H1 (cell line): ENCODE data around the gene APOBEC2. TPM values are rescaled to one million over a fixed set of nuclear protein-coding genes. Genes with fewer than 3 reads are reported as not detected.

ENCODE experiments used
- CTCF ChIA-PET: fragments of 300-600 bp; sonication (Branson Sonifier 250); formaldehyde crosslinking; loops from one replicate; lab custom pipeline; 2021; ENCODE audit not compliant: partially characterized antibody; lab: Charles Lee
- POLR2A ChIA-PET: fragments of 300-600 bp; sonication (Branson Sonifier 250); formaldehyde crosslinking; loops from one replicate; lab custom pipeline; 2021; ENCODE audit warnings: inconsistent platforms; ENCODE audit not compliant: partially characterized antibody; lab: Charles Lee
- DNase-seq, 2 experiments: peaks; one replicate each; pipeline versions ENCODE4 v3.0.0 to v3.0.0-alpha.2; 2010 to 2022; ENCODE audit warnings: low spot score in 2 of 2, low read depth in 1 of 2, mixed read lengths in 1 of 2
- FAIRE-seq: peaks from 2 replicates; lab custom pipeline; 2011; peaks lifted over from hg19 to GRCh38; lab: Jason Lieb, UNC
- H2AFZ ChIP-seq: 2 replicates; pipeline ENCODE4 v1.8.1; 2012; ENCODE audit warnings: low read length, inconsistent platforms
- H2AK5ac ChIP-seq: 2 replicates; pipeline ENCODE4 v1.6.1; 2013; ENCODE audit warnings: low read depth, low read length
- H2BK120ac ChIP-seq: replicated peaks from 2 replicates; pipeline ENCODE3; 2013; ENCODE audit warnings: low read depth, low read length, inconsistent platforms
- H2BK12ac ChIP-seq: 2 replicates; pipeline ENCODE4 v1.6.1; 2013; ENCODE audit warnings: low read depth, low read length
- H2BK15ac ChIP-seq: 2 replicates; pipeline ENCODE4 v1.6.1; 2013; ENCODE audit warnings: low read length
- H2BK20ac ChIP-seq: 2 replicates; pipeline ENCODE4 v1.6.1; 2013; ENCODE audit warnings: low read length
- H2BK5ac ChIP-seq: 2 replicates; pipeline ENCODE4 v1.6.1; 2013; ENCODE audit warnings: low read depth, low read length
- H3K14ac ChIP-seq: 2 replicates; pipeline ENCODE4 v1.6.1; 2013; ENCODE audit warnings: inconsistent platforms; ENCODE audit not compliant: insufficient read length
- H3K18ac ChIP-seq: 2 replicates; pipeline ENCODE4 v1.6.1; 2013; ENCODE audit warnings: low read length; ENCODE audit errors: extremely low read depth
- H3K23ac ChIP-seq: 2 replicates; pipeline ENCODE4 v1.6.1; 2013; ENCODE audit warnings: inconsistent platforms; ENCODE audit not compliant: insufficient read length
- H3K23me2 ChIP-seq: 2 replicates; pipeline ENCODE4 v1.6.1; 2013; ENCODE audit warnings: low read depth, low read length
- H3K27ac ChIP-seq: 2 replicates; pipeline ENCODE4 v1.6.1; 2011; ENCODE audit warnings: low read depth, low read length, inconsistent platforms
- H3K27me3 ChIP-seq, 4 experiments: replicated peaks in 1 of 4; 1 replicate in 1 of 4; 2 replicates in 3 of 4; pipeline versions ENCODE4 v1.6.1 to v1.8.1; 2011 to 2013; ENCODE audit warnings: low read length in 3 of 4, mild to moderate bottlenecking in 3 of 4, inconsistent platforms in 2 of 4, mixed read lengths in 2 of 4, moderate library complexity in 1 of 4; ENCODE audit not compliant: control insufficient read depth in 3 of 4, insufficient read depth in 3 of 4; ENCODE audit errors: extremely low read depth in 1 of 4
- H3K36me3 ChIP-seq, 4 experiments: 2 replicates each; pipeline versions ENCODE4 v1.6.1 to v1.8.1; 2011 to 2013; ENCODE audit warnings: mild to moderate bottlenecking in 4 of 4, low read length in 3 of 4, moderate library complexity in 2 of 4, control low read depth in 1 of 4, inconsistent platforms in 1 of 4; ENCODE audit not compliant: insufficient read depth in 4 of 4, control insufficient read depth in 2 of 4
- H3K4ac ChIP-seq: replicated peaks from 2 replicates; pipeline ENCODE3; 2013; ENCODE audit warnings: low read length, low read depth, mixed read lengths, inconsistent platforms; ENCODE audit not compliant: insufficient read length
- H3K4me1 ChIP-seq, 4 experiments: replicated peaks in 1 of 4; 1 replicate in 1 of 4; 2 replicates in 3 of 4; pipeline versions ENCODE4 v1.6.1 to v1.8.1; 2011 to 2013; ENCODE audit warnings: low read length in 3 of 4, inconsistent platforms in 2 of 4, mixed read lengths in 1 of 4; ENCODE audit not compliant: insufficient read depth in 4 of 4, control insufficient read depth in 3 of 4
- H3K4me2 ChIP-seq, 2 experiments: 2 replicates each; pipeline versions ENCODE4 v1.6.1 to v1.8.1; 2011 to 2013; ENCODE audit warnings: low read depth in 2 of 2, low read length in 2 of 2, control low read depth in 1 of 2, inconsistent platforms in 1 of 2, mild to moderate bottlenecking in 1 of 2; ENCODE audit not compliant: insufficient read depth in 1 of 2
- H3K4me3 ChIP-seq, 4 experiments: fragments of 200-600, 300-600 bp in 1 of 4; sonication (generic), shearing (Covaris generic), sonication (Bioruptor Twin) in 1 of 4; 2 replicates each; pipeline versions ENCODE4 v1.5.1 to v1.8.1; 2011 to 2016; ENCODE audit warnings: low read length in 4 of 4, low read depth in 3 of 4, control low read depth in 2 of 4, inconsistent platforms in 2 of 4, mild to moderate bottlenecking in 2 of 4, mixed read lengths in 1 of 4, moderate library complexity in 1 of 4; ENCODE audit not compliant: insufficient read depth in 2 of 4; ENCODE audit errors: extremely low read depth in 1 of 4
- H3K56ac ChIP-seq: replicated peaks from 2 replicates; pipeline ENCODE3; 2013; ENCODE audit warnings: low read depth, mild to moderate bottlenecking, mixed read lengths, low read length, inconsistent platforms; ENCODE audit not compliant: insufficient read length
- H3K79me1 ChIP-seq: 2 replicates; pipeline ENCODE4 v1.6.1; 2013; ENCODE audit warnings: low read depth, low read length, control low read depth
- H3K79me2 ChIP-seq, 2 experiments: 2 replicates each; pipeline versions ENCODE4 v1.6.1 to v1.8.1; 2012 to 2013; ENCODE audit warnings: low read length in 2 of 2, mild to moderate bottlenecking in 2 of 2, inconsistent platforms in 1 of 2; ENCODE audit not compliant: insufficient read depth in 2 of 2, control insufficient read depth in 1 of 2
- H3K9ac ChIP-seq, 4 experiments: replicated peaks in 1 of 4; 1 replicate in 1 of 4; 2 replicates in 3 of 4; pipeline versions ENCODE4 v1.6.1 to v1.8.1; 2011 to 2013; ENCODE audit warnings: low read depth in 3 of 4, low read length in 3 of 4, control low read depth in 2 of 4, mild to moderate bottlenecking in 2 of 4, moderate library complexity in 2 of 4, inconsistent platforms in 1 of 4; ENCODE audit errors: extremely low read depth in 1 of 4
- H3K9me3 ChIP-seq, 2 experiments: 2 replicates each; pipeline versions ENCODE4 v1.6.1 to v1.8.1; 2012 to 2013; ENCODE audit warnings: mild to moderate bottlenecking in 2 of 2, moderate library complexity in 2 of 2, control low read depth in 1 of 2, inconsistent platforms in 1 of 2, low read depth in 1 of 2, low read length in 1 of 2, mixed read lengths in 1 of 2; ENCODE audit not compliant: insufficient read depth in 2 of 2
- H4K20me1 ChIP-seq, 2 experiments: replicated peaks in 1 of 2; 2 replicates each; pipeline versions ENCODE3 to v1.8.1; 2011 to 2013; ENCODE audit warnings: inconsistent platforms in 2 of 2, low read length in 2 of 2, mild to moderate bottlenecking in 1 of 2; ENCODE audit not compliant: insufficient read depth in 2 of 2, control insufficient read depth in 1 of 2
- H4K5ac ChIP-seq: 2 replicates; pipeline ENCODE4 v1.6.1; 2013; ENCODE audit warnings: low read length, low read depth, mixed read lengths, inconsistent platforms; ENCODE audit not compliant: insufficient read length
- H4K8ac ChIP-seq: 2 replicates; pipeline ENCODE4 v1.8.0; 2013; ENCODE audit warnings: mild to moderate bottlenecking, moderate library complexity, low read length, inconsistent platforms; ENCODE audit not compliant: insufficient read depth; ENCODE audit errors: extremely low read depth
- H4K91ac ChIP-seq: replicated peaks from 2 replicates; pipeline ENCODE3; 2013; ENCODE audit warnings: low read length, mixed read lengths, inconsistent platforms; ENCODE audit not compliant: insufficient read length
- JUN ChIP-seq: IDR thresholded peaks from 2 replicates; pipeline ENCODE4 v1.6.1; 2011; ENCODE audit warnings: low read depth, mild to moderate bottlenecking, improper control_type of control experiment, low read length
- RAD21 ChIP-seq, 2 experiments: IDR thresholded peaks in 1 of 2; conservative IDR thresholded peaks in 1 of 2; 2 replicates each; pipeline ENCODE4 v1.6.1; 2011; ENCODE audit warnings: low read depth in 2 of 2, low read length in 2 of 2, improper control_type of control experiment in 1 of 2, inconsistent platforms in 1 of 2, mild to moderate bottlenecking in 1 of 2, moderate library complexity in 1 of 2
- WGBS, 2 experiments: shearing (Covaris generic) in 1 of 2; methylation state at CpG; one replicate each; pipeline versions ENCODE4 v1.1.6 to v1.1.7; 2013 to 2015; ENCODE audit warnings: low lambda C conversion rate in 2 of 2, mixed read lengths in 2 of 2, inconsistent platforms in 1 of 2, low coverage in 1 of 2, missing lambda C conversion rate in 1 of 2; ENCODE audit not compliant: insufficient replicate concordance in 2 of 2, insufficient coverage in 1 of 2, insufficient read length in 1 of 2; ENCODE audit errors: extremely low coverage in 1 of 2, missing lambda C conversion rate in 1 of 2; 5-methylcytosine and 5-hydroxymethylcytosine counted together
- polyA plus RNA-seq, 7 experiments: library from polyadenylated mRNA; depleted of rRNA in 3 of 7; stranded (reverse) in 5 of 7; unstranded in 2 of 7; fragments of >200 nt in 5 of 7; fragments of 200-250 nt in 2 of 7; gene quantifications; 1 replicate in 5 of 7; 2 replicates in 1 of 7; 4 replicates in 1 of 7; pipeline versions ENCODE4 v1.2.1 to v1.2.3, GENCODE V29; 2011 to 2013; ENCODE audit warnings: missing spikeins in 2 of 7, mixed read lengths in 2 of 7
- total RNA-seq: library from RNA; stranded (reverse); fragmentation: NEBNext Ultra II Directional; extraction: Animal tissue kit (Norgen Biotek cat#: 25700); gene quantifications from 2 replicates; pipeline ENCODE4 v1.2.1, GENCODE V29; 2021
- TF ChIP-seq, protein P1 (sequence below), 3 experiments: IDR thresholded peaks; 1 replicate in 2 of 3; 2 replicates in 1 of 3; pipeline versions ENCODE4 v1.5.1 to v1.6.1; 2011; ENCODE audit warnings: low read length in 3 of 3, mild to moderate bottlenecking in 3 of 3, inconsistent platforms in 2 of 3, low read depth in 1 of 3, moderate library complexity in 1 of 3; ENCODE audit not compliant: insufficient read depth in 1 of 3; ENCODE audit errors: control extremely low read depth in 1 of 3

Gene APOBEC2
- total and polyA plus RNA-seq, 2 of the 8 experiments (the other 6 are each of a cell fraction or from before 2014, with no cell fraction given): not detected

DNA sequence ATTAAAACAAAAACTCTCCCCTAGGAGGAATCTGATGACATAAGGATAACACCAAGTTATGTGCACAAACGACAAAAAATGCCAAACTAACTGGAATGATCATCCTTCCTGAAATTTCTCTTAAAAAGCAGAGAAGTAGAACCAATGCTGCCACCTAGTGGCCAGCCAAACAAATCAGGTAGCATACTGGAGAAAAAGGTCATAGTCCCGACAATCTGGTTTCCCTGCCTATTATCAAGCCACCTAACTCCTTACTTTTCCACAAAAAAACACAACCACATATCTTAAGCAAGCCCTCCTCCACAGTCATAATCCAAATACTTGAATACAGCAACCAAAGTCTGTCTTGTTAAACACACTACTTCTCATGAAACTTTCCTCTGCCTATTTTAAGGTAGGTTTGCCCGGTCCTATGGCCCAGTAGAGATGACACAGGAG, 13.9 kb downstream of the APOBEC2 start:
- Histone ChIP-seq H3K36me3 (peaks cover 4 to 48% (median 26%) of the 10 kb centered on the region in 4 experiments; a peak in 7 of 8 replicates), H4K20me1 (no peaks in the 10 kb centered on the region), H3K9me3 (no peaks in the 10 kb centered on the region), H2BK5ac (no peak overlapping the region), H3K79me1 (no peaks in the 10 kb centered on the region), H3K18ac (no peak overlapping the region), H3K14ac (no peak overlapping the region), H4K5ac (no peak overlapping the region), H4K8ac (no peak overlapping the region), H3K56ac (no peak overlapping the region), H4K91ac (no peak overlapping the region), H3K79me2 (no peaks in the 10 kb centered on the region), H3K23me2 (peaks cover 3% of the 10 kb centered on the region), H2AFZ (no peak overlapping the region), H3K27ac (no peak overlapping the region), H3K23ac (no peak overlapping the region), H2BK15ac (no peak overlapping the region), H3K4me1 (peaks cover 0 to 4% (median 1%) of the 10 kb centered on the region in 4 experiments; a peak in 2 of 7 replicates), H3K4me2 (no peak overlapping the region), H2BK20ac (no peak overlapping the region), H2AK5ac (no peak overlapping the region), H2BK12ac (no peak overlapping the region), H3K9ac (no peak overlapping the region), H3K27me3 (no peaks in the 10 kb centered on the region), H3K4me3 (no peak overlapping the region), H2BK120ac (no peak overlapping the region), H3K4ac (no peak overlapping the region)
- peak; percentile 92 for FAIRE-seq
- peak in 1 of 2 experiments; percentile 70 for DNase-seq
- POLR2A ChIA-PET: no interaction called here
- CTCF ChIA-PET: interaction anchor here (0.8 to 3.4 kb wide), 9 partner anchors 7 to 174 kb away, joined by 3 to 14 read pairs (median 4); partner anchors contain the start of genes APOBEC2 and UNC5CL
- 66% methylated on average over 3 of the region's 3 CpGs; no CpG with 5 or more reads in 1 of the 2 experiments for WGBS, 2 experiments
- TF ChIP-seq RAD21 (IDR thresholded peaks at IDR 0.05 in 1 of 2, conservative IDR thresholded peaks at IDR 0.05 in 1 of 2; ENCODE audit: low read depth in 2 of 2, low read length in 2 of 2) (peak; percentile 72 to 77), JUN (no peak)
- TF ChIP-seq, protein P1, sequence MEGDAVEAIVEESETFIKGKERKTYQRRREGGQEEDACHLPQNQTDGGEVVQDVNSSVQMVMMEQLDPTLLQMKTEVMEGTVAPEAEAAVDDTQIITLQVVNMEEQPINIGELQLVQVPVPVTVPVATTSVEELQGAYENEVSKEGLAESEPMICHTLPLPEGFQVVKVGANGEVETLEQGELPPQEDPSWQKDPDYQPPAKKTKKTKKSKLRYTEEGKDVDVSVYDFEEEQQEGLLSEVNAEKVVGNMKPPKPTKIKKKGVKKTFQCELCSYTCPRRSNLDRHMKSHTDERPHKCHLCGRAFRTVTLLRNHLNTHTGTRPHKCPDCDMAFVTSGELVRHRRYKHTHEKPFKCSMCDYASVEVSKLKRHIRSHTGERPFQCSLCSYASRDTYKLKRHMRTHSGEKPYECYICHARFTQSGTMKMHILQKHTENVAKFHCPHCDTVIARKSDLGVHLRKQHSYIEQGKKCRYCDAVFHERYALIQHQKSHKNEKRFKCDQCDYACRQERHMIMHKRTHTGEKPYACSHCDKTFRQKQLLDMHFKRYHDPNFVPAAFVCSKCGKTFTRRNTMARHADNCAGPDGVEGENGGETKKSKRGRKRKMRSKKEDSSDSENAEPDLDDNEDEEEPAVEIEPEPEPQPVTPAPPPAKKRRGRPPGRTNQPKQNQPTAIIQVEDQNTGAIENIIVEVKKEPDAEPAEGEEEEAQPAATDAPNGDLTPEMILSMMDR (IDR thresholded peaks at IDR 0.05; ENCODE audit: control extremely low read depth in 1 of 3, insufficient read depth in 1 of 3, low read depth in 1 of 3, low read length in 3 of 3): peak in 2 of 3 experiments; percentile 54 to 79; a peak in 2 of 4 replicates
